NT2/D1 (cell line): ENCODE results near the gene SPOCK1.
"Not testable (repeated sequence)": the region's sequence is repeated elsewhere in the genome, so short reads cannot be mapped to it uniquely, and the experiment has no call there.

Experiments
- DNase-seq: peaks from one replicate; pipeline ENCODE4 v3.0.0-alpha.2; 2011; ENCODE audit warnings: low read depth, low spot score
- H3K27me3 ChIP-seq: 2 replicates; pipeline ENCODE4 v1.6.0; 2011; ENCODE audit warnings: mild to moderate bottlenecking; ENCODE audit not compliant: insufficient read length, insufficient read depth
- H3K36me3 ChIP-seq: 2 replicates; pipeline ENCODE4 v1.6.1; 2011; ENCODE audit warnings: mild to moderate bottlenecking, low read length, mixed read lengths; ENCODE audit not compliant: insufficient read depth, insufficient read length
- H3K4me1 ChIP-seq: 2 replicates; pipeline ENCODE4 v1.5.1; 2011; ENCODE audit not compliant: insufficient read depth, insufficient read length
- H3K4me3 ChIP-seq: 2 replicates; pipeline ENCODE4 v1.5.1; 2011; ENCODE audit warnings: low read depth; ENCODE audit not compliant: insufficient read length
- H3K9ac ChIP-seq: 2 replicates; pipeline ENCODE4 v1.6.0; 2011; ENCODE audit warnings: low read depth; ENCODE audit not compliant: insufficient read length
- H3K9me3 ChIP-seq: 2 replicates; pipeline ENCODE4 v1.5.1; 2011; ENCODE audit warnings: mild to moderate bottlenecking, low read length; ENCODE audit not compliant: insufficient read depth
- SUZ12 ChIP-seq: IDR thresholded peaks from 2 replicates; pipeline ENCODE4 v1.6.1; 2011; ENCODE audit not compliant: insufficient read length, insufficient read depth; ENCODE audit errors: extremely low read depth
- YY1 ChIP-seq: IDR thresholded peaks from 2 replicates; pipeline ENCODE4 v1.6.1; 2011; ENCODE audit not compliant: insufficient read length, insufficient read depth
- ZNF274 ChIP-seq: IDR thresholded peaks from 2 replicates; pipeline ENCODE4 v1.6.1; 2011; ENCODE audit warnings: mild to moderate bottlenecking, low read depth, low read length

The SPOCK1 gene

DNA sequence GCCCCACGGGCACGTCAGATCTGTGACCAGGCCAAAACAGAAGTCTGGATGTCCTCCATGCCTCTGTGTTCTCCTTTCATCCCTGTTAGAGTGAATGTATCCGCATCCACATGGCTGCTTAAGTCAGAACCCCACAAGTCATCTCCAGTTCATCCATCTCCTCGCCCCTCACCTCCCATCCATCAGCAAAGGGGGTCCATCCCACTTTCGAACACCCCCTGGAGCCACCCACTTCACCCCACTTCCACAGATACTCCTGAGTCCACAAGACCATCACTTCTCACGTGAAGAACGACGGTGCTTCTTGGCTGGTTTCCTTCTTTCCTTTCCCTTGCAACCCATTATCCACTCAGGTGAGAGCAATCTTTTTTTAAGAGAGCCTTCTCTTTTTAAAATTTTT is 3.5 kb upstream of the SPOCK1 start:
- Histone ChIP-seq H3K27me3 (peaks cover 11% of the 10 kb centered on the region), H3K9me3 (no peaks in the 10 kb centered on the region), H3K9ac (no peak overlapping the region), H3K4me1 (no peaks in the 10 kb centered on the region), H3K4me3 (no peak overlapping the region), H3K36me3 (no peaks in the 10 kb centered on the region)
- no peak for DNase-seq
- no peak for TF ChIP-seq SUZ12
- TF ChIP-seq ZNF274 = no peak
- no peak for TF ChIP-seq YY1

DNA sequence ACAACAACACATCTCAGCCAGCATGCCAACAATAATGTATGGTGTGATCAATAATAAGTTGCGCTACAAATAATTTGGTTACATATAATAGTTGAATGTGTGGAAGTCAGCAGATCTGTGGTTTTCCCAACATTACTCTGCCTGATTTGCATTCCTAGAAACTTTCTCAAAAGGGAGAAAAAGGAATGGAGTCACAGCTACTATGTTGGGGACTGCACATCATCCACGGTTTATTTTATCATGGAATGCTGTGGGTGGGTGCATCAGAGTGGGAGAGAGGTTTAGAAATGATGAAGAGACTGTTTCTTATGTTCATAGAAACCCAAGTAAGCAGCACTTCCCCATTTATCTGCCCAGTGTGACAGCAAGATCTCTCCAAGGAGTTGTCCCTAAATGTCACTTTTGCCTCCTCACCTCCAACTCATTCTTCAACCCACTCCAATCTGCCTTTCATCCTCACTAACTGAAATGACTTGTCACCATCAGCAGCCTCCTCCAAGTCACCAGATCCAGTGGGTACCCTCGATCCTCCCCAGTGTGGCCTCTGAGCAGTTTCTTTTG is 2.8 kb upstream of the SPOCK1 start:
- TF ChIP-seq YY1 (no peak), ZNF274 (no peak), SUZ12 (no peak)
- H3K27me3 ChIP-seq = peaks cover 15% of the 10 kb centered on the region
- DNase-seq = no peak
- H3K9ac ChIP-seq = no peak overlapping the region
- H3K9me3 ChIP-seq = no peaks in the 10 kb centered on the region
- H3K4me3 ChIP-seq = no peak overlapping the region
- H3K4me1 ChIP-seq = no peaks in the 10 kb centered on the region
- no peaks in the 10 kb centered on the region for H3K36me3 ChIP-seq

- no peaks in the 10 kb centered on the region for H3K36me3 ChIP-seq
- no peak for DNase-seq
- peaks cover 15% of the 10 kb centered on the region for H3K27me3 ChIP-seq
- TF ChIP-seq SUZ12 (no peak), ZNF274 (no peak), YY1 (no peak)
- H3K9me3 ChIP-seq = no peaks in the 10 kb centered on the region
- H3K4me1 ChIP-seq = no peaks in the 10 kb centered on the region
- H3K4me3 ChIP-seq = no peak overlapping the region
- no peak overlapping the region for H3K9ac ChIP-seq
Measured at GRCh38 chr5:137501226-137501625, 2.1 kb upstream of the SPOCK1 start.

DNA sequence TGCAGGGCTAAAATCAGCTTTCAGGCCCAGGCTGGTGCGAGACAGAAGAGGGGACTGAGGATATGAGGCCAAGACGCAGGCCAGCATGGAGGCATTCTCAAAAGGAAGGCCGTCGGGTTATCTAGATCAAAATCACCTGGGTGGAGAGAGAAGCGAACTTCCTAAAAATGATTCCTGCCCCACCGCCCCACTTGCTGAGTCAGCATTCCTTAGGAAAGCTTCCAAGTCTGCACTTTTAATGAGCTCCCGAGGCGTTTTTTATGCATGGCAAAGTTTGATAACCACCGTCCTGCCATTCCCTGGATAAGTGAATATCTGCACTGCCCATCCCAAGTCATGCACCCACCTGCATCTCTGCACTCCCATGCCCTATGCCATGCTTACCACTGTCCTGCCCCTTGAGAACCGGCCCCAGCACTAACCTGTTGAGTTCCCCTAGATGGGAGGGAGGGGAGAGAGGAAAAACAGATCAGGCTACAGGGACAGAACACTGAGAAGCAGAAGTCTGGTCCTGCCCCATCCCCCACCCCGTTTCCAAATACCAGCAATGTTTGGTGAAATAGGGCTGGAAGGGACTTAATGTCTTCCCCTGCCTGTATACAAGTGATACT is 1.6 kb upstream of the SPOCK1 start:
- Histone ChIP-seq H3K27me3 (peaks cover 15% of the 10 kb centered on the region), H3K9ac (no peak overlapping the region), H3K9me3 (no peaks in the 10 kb centered on the region), H3K4me1 (no peaks in the 10 kb centered on the region), H3K36me3 (no peaks in the 10 kb centered on the region), H3K4me3 (no peak overlapping the region)
- DNase-seq = no peak
- TF ChIP-seq YY1 (no peak), ZNF274 (no peak), SUZ12 (no peak)

GRCh38 chr5:137499506-137499847 is 351 bp upstream of the SPOCK1 start:
- DNase-seq, H3K4me1 ChIP-seq, H3K9ac ChIP-seq, H3K9me3 ChIP-seq, H3K36me3 ChIP-seq, H3K4me3 ChIP-seq: not testable (repeated sequence)
- H3K27me3 ChIP-seq = peaks cover 15% of the 10 kb centered on the region

DNA sequence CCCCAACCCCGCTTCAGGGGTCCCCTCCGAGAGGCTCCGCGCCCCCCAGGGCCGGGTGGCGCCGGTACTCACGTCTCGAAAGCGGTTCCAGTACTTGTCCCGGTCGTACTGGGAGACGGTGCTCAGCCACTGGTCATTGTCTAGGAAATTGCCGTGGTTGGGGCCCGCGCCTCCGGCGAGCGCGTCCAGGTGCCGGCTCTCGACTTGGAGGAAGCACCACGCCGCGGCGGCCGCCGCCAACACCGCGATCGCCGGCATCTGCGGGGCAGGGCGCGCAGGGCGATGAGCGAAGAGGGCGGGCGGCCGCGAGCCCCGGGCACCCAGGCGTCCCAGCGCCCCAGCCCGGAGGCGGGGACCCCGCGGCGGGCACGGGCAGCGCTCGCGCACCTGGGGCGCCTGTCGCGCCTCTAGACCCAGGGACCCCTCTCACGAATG is 808 bp downstream of the SPOCK1 start:
- H3K36me3 ChIP-seq = no peaks in the 10 kb centered on the region
- no peaks in the 10 kb centered on the region for H3K4me1 ChIP-seq
- no peak for TF ChIP-seq YY1
- no peak for TF ChIP-seq SUZ12
- no peak for TF ChIP-seq ZNF274
- peak overlapping the region; percentile 71 for H3K4me3 ChIP-seq
- peak overlapping the region; percentile 80 for H3K9ac ChIP-seq
- no peak for DNase-seq
- H3K9me3 ChIP-seq = no peaks in the 10 kb centered on the region
- H3K27me3 ChIP-seq = peaks cover 15% of the 10 kb centered on the region

DNA sequence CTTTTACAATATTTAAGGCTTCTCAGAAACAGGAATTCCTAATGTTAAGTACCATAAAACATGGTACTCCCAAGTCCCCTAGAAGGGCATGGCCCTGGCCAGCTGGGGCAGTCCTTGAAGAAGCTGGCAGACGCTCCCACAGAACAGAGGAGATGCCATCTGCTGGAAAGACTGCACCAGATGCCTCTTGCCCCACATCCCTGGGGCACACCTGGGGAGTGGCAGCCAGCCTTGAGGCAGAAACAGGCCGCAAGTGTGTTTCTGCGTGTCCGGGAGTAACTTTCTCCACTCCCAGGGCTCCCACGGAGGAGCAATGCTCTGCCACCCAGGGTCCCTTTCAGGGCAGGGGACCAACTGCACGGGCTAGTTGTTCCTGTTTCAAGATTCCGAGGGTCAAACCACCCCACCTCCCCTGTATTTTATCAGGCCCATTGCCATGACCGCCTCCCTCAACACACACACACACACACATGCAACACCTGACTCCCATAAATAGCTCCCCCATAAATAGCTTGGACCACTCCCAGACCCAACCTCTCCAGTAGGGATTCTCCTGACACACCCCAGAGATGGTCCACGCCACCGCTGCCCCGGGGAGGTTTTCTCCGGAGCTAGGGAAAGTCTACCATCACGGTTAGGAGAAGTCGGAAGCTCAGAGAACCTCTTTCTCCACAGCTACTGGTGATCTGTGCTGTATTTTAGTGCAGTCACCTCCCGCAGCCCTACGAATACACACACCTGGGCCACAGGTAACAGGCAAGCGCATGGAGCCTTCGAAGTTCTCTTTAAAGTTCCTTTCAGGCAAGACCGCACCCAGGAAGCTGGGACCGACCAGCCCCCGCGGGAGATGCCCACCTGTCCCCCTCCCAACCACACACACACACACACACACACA is 1.5 kb downstream of the SPOCK1 start:
- Histone ChIP-seq H3K9me3 (no peaks in the 10 kb centered on the region), H3K4me3 (peak overlapping the region; percentile 71), H3K9ac (peak overlapping the region; percentile 80), H3K27me3 (peaks cover 15% of the 10 kb centered on the region), H3K4me1 (no peaks in the 10 kb centered on the region), H3K36me3 (no peaks in the 10 kb centered on the region)
- no peak for DNase-seq
- TF ChIP-seq ZNF274 (no peak), YY1 (no peak), SUZ12 (no peak)
